DOHH2 (cell line): ENCODE measurements around the gene RAB3B.
"Not testable (repeated sequence)": the region's sequence is repeated elsewhere in the genome, so short reads cannot be mapped to it uniquely, and the experiment has no call there.

Experiments
- CTCF ChIP-seq: fragments of 200-600 bp; sonication (generic); IDR thresholded peaks from one replicate; pipeline ENCODE4 v1.5.1; 2014; ENCODE audit warnings: antibody characterized with exemption, mild to moderate bottlenecking, low read depth, low read length; ENCODE audit not compliant: poor library complexity, severe bottlenecking
- EZH2phosphoT487 ChIP-seq: fragments of 200-600 bp; sonication (generic); IDR thresholded peaks from 2 replicates; pipeline ENCODE4 v1.6.1; 2017; ENCODE audit warnings: borderline replicate concordance, mild to moderate bottlenecking, antibody characterized with exemption, low read length, moderate library complexity, mixed read lengths

GRCh38 chr1:52005548-52005947, 15.0 kb upstream of the RAB3B start:
- not testable (repeated sequence) for TF ChIP-seq CTCF, EZH2phosphoT487
